GM21723 (cell line): ENCODE results near the gene GALNT15.

Source experiments
- ATAC-seq: cut with Tn5 transposase; IDR thresholded peaks from one replicate; pipeline ENCODE4 v1.9.1; 2021; ENCODE audit warnings: mild to moderate bottlenecking, moderate library complexity; ENCODE audit not compliant: unreplicated experiment

GALNT15 gene

GRCh38 chr3:16251316-16252085 lies 77.0 kb downstream of the GALNT15 start:
- ATAC-seq = no peak

GRCh38 chr3:16252243-16252978 lies 77.9 kb downstream of the GALNT15 start:
- no peak for ATAC-seq

GRCh38 chr3:16252988-16253387 lies 78.5 kb downstream of the GALNT15 start:
- ATAC-seq = no peak

GRCh38 chr3:16253601-16254000 lies 79.1 kb downstream of the GALNT15 start:
- ATAC-seq = no peak

GRCh38 chr3:16254916-16255315 lies 80.4 kb downstream of the GALNT15 start:
- ATAC-seq = no peak

- no peak for ATAC-seq
Observed at GRCh38 chr3:16255326-16255725, 80.8 kb downstream of the GALNT15 start.

- no peak for ATAC-seq
Observed at GRCh38 chr3:16255726-16256125, 81.2 kb downstream of the GALNT15 start.

- no peak for ATAC-seq
Observed at GRCh38 chr3:16257309-16257708, 82.8 kb downstream of the GALNT15 start.

GRCh38 chr3:16258177-16258576 lies 83.7 kb downstream of the GALNT15 start:
- ATAC-seq = no peak

GRCh38 chr3:16258866-16259265 lies 84.4 kb downstream of the GALNT15 start:
- ATAC-seq = no peak

- no peak for ATAC-seq
Observed at GRCh38 chr3:16260046-16260445, 85.6 kb downstream of the GALNT15 start.

- no peak for ATAC-seq
Observed at GRCh38 chr3:16262174-16262573, 87.7 kb downstream of the GALNT15 start.

GRCh38 chr3:16264174-16264707 lies 89.8 kb downstream of the GALNT15 start:
- peak; percentile 7 for ATAC-seq

- peak; percentile 98 for ATAC-seq
Observed at GRCh38 chr3:16264708-16265454, 90.4 kb downstream of the GALNT15 start, which contains the start of the genes DPH3 and OXNAD1. Gene DPH3 (minus strand): TSS chr3:16264943. CDS start chr3:16264876, 67 bp downstream. Gene OXNAD1 (plus strand): TSS chr3:16265212. CDS start chr3:16270953, 5,741 bp downstream.

GRCh38 chr3:16265455-16265786 lies 90.9 kb downstream of the GALNT15 start:
- no peak for ATAC-seq

GRCh38 chr3:16266714-16267113 lies 92.2 kb downstream of the GALNT15 start:
- no peak for ATAC-seq

- ATAC-seq = no peak
Observed at GRCh38 chr3:16270855-16271254, 96.4 kb downstream of the GALNT15 start.

GRCh38 chr3:16272588-16272987 lies 98.1 kb downstream of the GALNT15 start:
- no peak for ATAC-seq

GRCh38 chr3:16273867-16274266 lies 99.4 kb downstream of the GALNT15 start:
- no peak for ATAC-seq

GRCh38 chr3:16277471-16277870 lies 103.0 kb downstream of the GALNT15 start:
- ATAC-seq = no peak
